Measurements from ENCODE around the gene PLIN3. TPM values are rescaled to one million over a fixed set of nuclear protein-coding genes. Genes with fewer than 3 reads are reported as not detected.
"Not testable (repeated sequence)": the region's sequence is repeated elsewhere in the genome, so short reads cannot be mapped to it uniquely, and the experiment has no call there.

The PLIN3 gene
- total and polyA plus RNA-seq, 2 experiments from 2014 or later: 38.0 to 59.9 TPM

GRCh38 chr19:4896372-4896771 is 28.9 kb upstream of the PLIN3 start (continued):
- no peak for TF ChIP-seq ZNF462 (CRISPR knock-in tag; IDR thresholded peaks at IDR 0.05)

- H3K27ac Mint-ChIP-seq; H3K4me1 Mint-ChIP-seq; H3K4me1 ChIP-seq (ENCODE audit: insufficient read depth); H3K4me3 Mint-ChIP-seq; DNase-seq (ENCODE audit: low spot score); H3K36me3 Mint-ChIP-seq (ENCODE audit: low read depth); H3F3A ChIP-seq (replicated peaks; ENCODE audit: low read depth); H3K4me2 ChIP-seq; H4K20me1 ChIP-seq (replicated peaks; ENCODE audit: insufficient read depth); H3K4me3 ChIP-seq; H3K36me3 ChIP-seq (ENCODE audit: insufficient read depth); H3K27ac ChIP-seq (ENCODE audit: low read depth); H3K9me2 ChIP-seq (ENCODE audit: insufficient read depth); H3K79me2 ChIP-seq (replicated peaks; ENCODE audit: insufficient read depth); ATAC-seq; H3K9me3 Mint-ChIP-seq; H2AFZ ChIP-seq: not testable (repeated sequence)
- H3K27me3 Mint-ChIP-seq (ENCODE audit: insufficient read depth, low read depth, poor library complexity): peaks cover 32% of the 10 kb centered on the region
- peaks cover 65% of the 10 kb centered on the region for H3K27me3 ChIP-seq (ENCODE audit: insufficient read depth)
These were observed 25.5 kb upstream of the PLIN3 start for GRCh38 chr19:4892962-4893361.

- DNase-seq (ENCODE audit: low spot score) (no peak), ATAC-seq (no peak)
- Histone ChIP-seq H3K4me3 (no peak overlapping the region), H3F3A (replicated peaks; ENCODE audit: low read depth) (no peaks in the 10 kb centered on the region), H3K79me2 (replicated peaks; ENCODE audit: insufficient read depth) (no peaks in the 10 kb centered on the region), H3K4me2 (no peak overlapping the region), H4K20me1 (replicated peaks; ENCODE audit: insufficient read depth) (no peaks in the 10 kb centered on the region), H3K27ac (ENCODE audit: low read depth) (no peak overlapping the region), H3K36me3 (ENCODE audit: insufficient read depth) (no peaks in the 10 kb centered on the region), H3K9me2 (ENCODE audit: insufficient read depth) (no peaks in the 10 kb centered on the region), H3K4me1 (ENCODE audit: insufficient read depth) (no peaks in the 10 kb centered on the region), H2AFZ (no peak overlapping the region), H3K27me3 (ENCODE audit: insufficient read depth) (peaks cover 47% of the 10 kb centered on the region)
- peaks cover 27% of the 10 kb centered on the region for H3K27me3 Mint-ChIP-seq (ENCODE audit: insufficient read depth, low read depth, poor library complexity)
- H3K9me3 Mint-ChIP-seq: no peaks in the 10 kb centered on the region
- H3K4me1 Mint-ChIP-seq: peaks cover 5% of the 10 kb centered on the region
- no peaks in the 10 kb centered on the region for H3K36me3 Mint-ChIP-seq (ENCODE audit: low read depth)
- TF ChIP-seq POLR2AphosphoS5 (IDR thresholded peaks at IDR 0.05; ENCODE audit: low read depth) (no peak), EZH2phosphoT487 (IDR thresholded peaks at IDR 0.05; ENCODE audit: unreplicated experiment) (no peak), JUNB (IDR thresholded peaks at IDR 0.05; ENCODE audit: unreplicated experiment) (no peak), ZNF114 (CRISPR knock-in tag; IDR thresholded peaks at IDR 0.05) (no peak), ETS1 (IDR thresholded peaks at IDR 0.05) (no peak), STAT1 (IDR thresholded peaks at IDR 0.05; ENCODE audit: unreplicated experiment) (no peak), REST (IDR thresholded peaks at IDR 0.05; ENCODE audit: unreplicated experiment) (no peak), CREB1 (CRISPR knock-in tag; IDR thresholded peaks at IDR 0.05; ENCODE audit: low read depth) (no peak)
- no peak overlapping the region for H3K4me3 Mint-ChIP-seq
- no peak overlapping the region for H3K27ac Mint-ChIP-seq
These were observed 23.6 kb upstream of the PLIN3 start for GRCh38 chr19:4891066-4891465.

All from GM23338 (cell line).